Lower lobe of right lung (tissue), 2 donors: Measurements from ENCODE around the gene FUT8. TPM values are rescaled to one million over a fixed set of nuclear protein-coding genes. Genes with fewer than 3 reads are reported as not detected.

Source experiments
- ATAC-seq, 2 donors: fragments of 200-7000 bp; cut with Tn5 transposase; one replicate each; pipeline ENCODE4 v1.9.1; 2020 to 2022; ENCODE audit warnings: mild to moderate bottlenecking in 2 of 2, moderate library complexity in 2 of 2
- DNase-seq: peaks from one replicate; pipeline ENCODE4 v3.0.0-alpha.2; 2020
- H3K27ac ChIP-seq: fragments of 200-600 bp; one replicate; pipeline ENCODE4 v1.8.0; 2022
- H3K27me3 ChIP-seq: fragments of 200-600 bp; one replicate; pipeline ENCODE4 v1.8.0; 2022; ENCODE audit warnings: low read depth
- H3K36me3 ChIP-seq: fragments of 200-600 bp; one replicate; pipeline ENCODE4 v1.8.0; 2022; ENCODE audit warnings: mild to moderate bottlenecking
- H3K4me1 ChIP-seq: fragments of 200-600 bp; one replicate; pipeline ENCODE4 v1.8.0; 2022
- H3K4me3 ChIP-seq: fragments of 200-600 bp; one replicate; pipeline ENCODE4 v1.8.0; 2022; ENCODE audit warnings: mild to moderate bottlenecking
- H3K9me3 ChIP-seq: fragments of 200-600 bp; one replicate; pipeline ENCODE4 v1.8.0; 2022
- CTCF ChIP-seq: fragments of 200-600 bp; IDR thresholded peaks from one replicate; pipeline ENCODE4 v1.8.0; 2022; ENCODE audit warnings: antibody characterized with exemption, mild to moderate bottlenecking
- intact Hi-C: fragments of 100-400 bp; cut with DNase I; formaldehyde crosslinking; loops from one replicate; pipeline ENCODE4 v1.11.0; 2022
- total RNA-seq: library from RNA; stranded (reverse); fragmentation: NEBNext Ultra II Directional; extraction: Animal tissue kit (Norgen Biotek cat#: 25700); gene quantifications from one replicate; pipeline ENCODE4 v1.2.1, GENCODE V29; 2021
- donor health status: DM: no; HTN: yes; CAD: no; lungs with severe emphysema.

Gene FUT8
- total RNA-seq, 1 donor from 2014 or later, result 46.1 TPM

GRCh38 chr14:65536781-65537423, 124.4 kb downstream of the FUT8 start:
- ATAC-seq (no peak), DNase-seq (no peak)
- intact Hi-C loops, result no loop called here

GRCh38 chr14:65548878-65549277, 136.3 kb downstream of the FUT8 start:
- DNase-seq (no peak), ATAC-seq (no peak)
- Histone ChIP-seq H3K27me3 (no peaks in the 10 kb centered on the region), H3K27ac (no peak overlapping the region), H3K36me3 (no peaks in the 10 kb centered on the region), H3K4me3 (no peak overlapping the region), H3K4me1 (no peaks in the 10 kb centered on the region), H3K9me3 (no peaks in the 10 kb centered on the region)
- intact Hi-C loops, result no loop called here
- TF ChIP-seq CTCF, result no peak

More at GRCh38 chr14:65536781-65537423, 124.4 kb downstream of the FUT8 start:
- H3K9me3 ChIP-seq, result peaks cover 14% of the 10 kb centered on the region
- no peak for TF ChIP-seq CTCF
- no peak overlapping the region for H3K27ac ChIP-seq
- H3K4me3 ChIP-seq, result no peak overlapping the region
- H3K36me3 ChIP-seq, result no peaks in the 10 kb centered on the region
- H3K4me1 ChIP-seq, result no peaks in the 10 kb centered on the region
- no peaks in the 10 kb centered on the region for H3K27me3 ChIP-seq

GRCh38 chr14:65549429-65549828, 136.9 kb downstream of the FUT8 start:
- DNase-seq (no peak), ATAC-seq (no peak)
- no peaks in the 10 kb centered on the region for H3K27me3 ChIP-seq
- no peak overlapping the region for H3K4me3 ChIP-seq
- intact Hi-C loops, result no loop called here
- no peak for TF ChIP-seq CTCF
- H3K4me1 ChIP-seq, result no peaks in the 10 kb centered on the region
- no peaks in the 10 kb centered on the region for H3K36me3 ChIP-seq
- no peak overlapping the region for H3K27ac ChIP-seq
- H3K9me3 ChIP-seq, result no peaks in the 10 kb centered on the region

- Histone ChIP-seq H3K9me3 (no peaks in the 10 kb centered on the region), H3K27me3 (no peaks in the 10 kb centered on the region), H3K27ac (no peak overlapping the region), H3K4me1 (no peaks in the 10 kb centered on the region), H3K4me3 (no peak overlapping the region), H3K36me3 (no peaks in the 10 kb centered on the region)
- intact Hi-C loops, result no loop called here
- ATAC-seq (no peak), DNase-seq (no peak)
- no peak for TF ChIP-seq CTCF
These were observed 138.5 kb downstream of the FUT8 start for GRCh38 chr14:65550779-65551643.

GRCh38 chr14:65552724-65553123, 140.2 kb downstream of the FUT8 start:
- Histone ChIP-seq H3K4me1 (no peaks in the 10 kb centered on the region), H3K9me3 (no peaks in the 10 kb centered on the region), H3K36me3 (no peaks in the 10 kb centered on the region), H3K4me3 (no peak overlapping the region), H3K27ac (no peak overlapping the region), H3K27me3 (no peaks in the 10 kb centered on the region)
- intact Hi-C loops, result no loop called here
- ATAC-seq, result no peak
- no peak for DNase-seq
- no peak for TF ChIP-seq CTCF
